NCI-H1436 treated with DMSO at 0.1 percent for 48 hours (cell line): ENCODE data around the gene RRP9.
"Not testable (repeated sequence)": the region's sequence is repeated elsewhere in the genome, so short reads cannot be mapped to it uniquely, and the experiment has no call there.

Source experiments
- DNase-seq: peaks from one replicate; lab custom pipeline; 2025; lab: John Stamatoyannopoulos, UW

Gene RRP9, protein sequence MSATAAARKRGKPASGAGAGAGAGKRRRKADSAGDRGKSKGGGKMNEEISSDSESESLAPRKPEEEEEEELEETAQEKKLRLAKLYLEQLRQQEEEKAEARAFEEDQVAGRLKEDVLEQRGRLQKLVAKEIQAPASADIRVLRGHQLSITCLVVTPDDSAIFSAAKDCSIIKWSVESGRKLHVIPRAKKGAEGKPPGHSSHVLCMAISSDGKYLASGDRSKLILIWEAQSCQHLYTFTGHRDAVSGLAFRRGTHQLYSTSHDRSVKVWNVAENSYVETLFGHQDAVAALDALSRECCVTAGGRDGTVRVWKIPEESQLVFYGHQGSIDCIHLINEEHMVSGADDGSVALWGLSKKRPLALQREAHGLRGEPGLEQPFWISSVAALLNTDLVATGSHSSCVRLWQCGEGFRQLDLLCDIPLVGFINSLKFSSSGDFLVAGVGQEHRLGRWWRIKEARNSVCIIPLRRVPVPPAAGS

DNA sequence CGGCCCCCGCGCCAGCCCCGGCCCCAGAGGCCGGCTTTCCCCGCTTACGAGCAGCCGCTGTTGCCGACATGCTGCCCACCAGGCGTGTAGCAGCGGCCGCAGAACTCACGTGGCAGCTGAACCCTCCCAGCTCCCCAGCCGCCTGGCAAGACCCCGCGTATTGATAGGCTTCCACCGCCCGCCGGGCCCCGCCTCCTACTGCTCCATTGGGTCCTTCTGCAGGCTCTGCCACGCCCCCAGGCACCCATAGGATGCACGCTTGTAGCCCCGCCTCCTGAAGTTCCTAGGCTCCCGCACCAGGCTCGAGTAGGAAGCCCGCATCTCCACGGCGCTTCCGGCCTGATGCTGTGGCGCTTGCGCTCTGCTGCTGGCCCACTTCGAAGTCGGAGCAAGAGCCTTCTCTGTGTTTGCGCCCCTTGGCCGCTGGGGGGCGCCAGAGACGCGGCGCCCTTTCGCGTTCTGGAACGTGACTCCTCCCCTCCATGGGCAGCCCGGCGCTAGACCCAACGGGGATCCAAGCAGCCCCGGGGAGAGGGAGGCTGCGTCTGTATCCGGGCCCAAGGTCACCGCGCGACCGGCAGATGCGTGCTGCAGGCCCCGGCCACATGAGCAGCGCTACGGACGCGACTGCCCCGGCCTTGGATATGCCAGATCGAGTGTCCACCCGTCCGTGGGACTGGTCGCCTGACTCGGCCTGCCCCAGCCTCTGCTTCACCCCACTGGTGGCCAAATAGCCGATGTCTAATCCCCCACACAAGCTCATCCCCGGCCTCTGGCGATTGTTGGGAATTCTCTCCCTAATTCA lies at the start of gene RRP9, which contains the start of gene PARP3:
RRP9 (minus strand) TSS at position 107 of the 805 bp plus-strand sequence; CDS start at position 70, 37 bp downstream.
PARP3 (plus strand) TSS at position 566 of the 805 bp plus-strand sequence. CDS start 993 bp downstream, outside the sequence.
- peak; percentile 94 for DNase-seq

DNA sequence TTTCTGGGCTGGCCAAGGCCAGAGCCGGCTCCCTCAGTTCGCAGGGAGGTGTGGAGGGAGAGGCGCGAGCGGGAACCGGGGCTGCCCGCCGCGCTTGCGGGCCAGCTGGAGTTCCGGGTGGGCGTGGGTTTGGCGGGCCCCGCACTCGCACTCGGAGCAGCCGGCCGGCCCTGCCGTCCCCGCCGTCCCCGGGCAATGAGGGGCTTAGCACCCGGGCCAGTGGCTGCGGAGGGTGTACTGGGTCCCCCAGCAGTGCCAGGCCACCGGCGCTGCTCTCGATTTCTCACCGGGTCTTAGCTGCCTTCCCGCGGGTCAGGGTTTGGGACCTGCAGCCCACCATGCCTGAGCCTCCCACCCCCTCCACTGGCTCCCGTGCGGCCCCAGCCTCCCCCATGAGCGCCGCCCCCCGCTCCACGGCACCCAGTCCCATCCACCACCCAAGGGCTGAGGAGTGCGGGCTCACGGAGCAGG lies 48.8 kb upstream of the RRP9 start:
- DNase-seq, result not testable (repeated sequence)

DNA sequence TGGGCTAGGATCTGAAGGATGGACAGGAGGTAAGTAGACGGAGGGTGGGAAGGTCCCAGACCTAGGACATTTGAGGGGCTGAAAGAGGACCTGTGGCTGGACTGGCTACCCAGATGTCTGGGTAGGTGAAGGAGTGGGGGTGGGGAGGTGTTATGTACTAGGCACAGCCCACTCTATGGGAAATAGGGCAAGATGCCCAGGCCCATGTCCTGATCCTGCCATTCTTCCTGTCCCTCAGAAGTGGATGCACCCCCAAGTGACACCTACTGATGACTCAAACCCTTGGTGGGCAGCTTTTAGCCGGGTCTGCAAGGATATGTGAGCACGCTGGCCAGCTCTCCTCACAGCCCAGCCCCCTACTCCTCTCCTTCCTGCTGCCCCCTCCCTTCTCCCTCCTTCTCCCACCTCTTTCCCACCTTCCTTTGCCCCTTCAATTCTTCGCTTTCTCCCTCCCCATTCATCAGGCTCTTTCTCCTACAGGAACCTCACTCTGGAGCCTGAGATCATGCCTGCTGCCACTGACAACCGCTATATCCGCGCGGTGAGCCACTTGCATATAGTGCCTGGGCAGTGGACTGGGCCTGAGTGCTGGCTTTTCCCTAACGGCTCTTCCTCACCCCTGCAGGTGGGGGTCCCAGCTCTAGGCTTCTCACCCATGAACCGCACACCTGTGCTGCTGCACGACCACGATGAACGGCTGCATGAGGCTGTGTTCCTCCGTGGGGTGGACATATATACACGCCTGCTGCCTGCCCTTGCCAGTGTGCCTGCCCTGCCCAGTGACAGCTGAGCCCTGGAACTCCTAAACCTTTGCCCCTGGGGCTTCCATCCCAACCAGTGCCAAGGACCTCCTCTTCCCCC lies 46.8 kb upstream of the RRP9 start:
- no peak for DNase-seq

DNA sequence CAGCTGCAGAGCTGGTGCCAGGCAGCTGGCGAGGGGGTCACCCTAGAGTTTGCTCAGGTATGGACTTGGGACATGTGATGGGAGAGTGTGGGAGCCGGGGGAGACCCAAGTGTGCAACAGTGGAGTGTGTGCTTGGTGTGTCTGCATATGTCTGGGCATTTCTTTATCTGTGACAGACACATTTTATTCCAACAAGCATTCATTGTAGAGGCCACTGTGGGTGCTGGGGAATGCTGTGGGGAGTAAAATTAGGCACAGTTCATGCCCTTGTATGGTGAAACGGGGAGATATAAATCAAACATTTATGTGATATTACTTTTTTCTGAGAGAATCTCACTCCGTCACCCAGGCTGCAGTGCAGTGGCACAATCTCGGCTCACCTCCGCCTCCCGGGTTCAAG lies 45.9 kb upstream of the RRP9 start:
- DNase-seq, result no peak

DNA sequence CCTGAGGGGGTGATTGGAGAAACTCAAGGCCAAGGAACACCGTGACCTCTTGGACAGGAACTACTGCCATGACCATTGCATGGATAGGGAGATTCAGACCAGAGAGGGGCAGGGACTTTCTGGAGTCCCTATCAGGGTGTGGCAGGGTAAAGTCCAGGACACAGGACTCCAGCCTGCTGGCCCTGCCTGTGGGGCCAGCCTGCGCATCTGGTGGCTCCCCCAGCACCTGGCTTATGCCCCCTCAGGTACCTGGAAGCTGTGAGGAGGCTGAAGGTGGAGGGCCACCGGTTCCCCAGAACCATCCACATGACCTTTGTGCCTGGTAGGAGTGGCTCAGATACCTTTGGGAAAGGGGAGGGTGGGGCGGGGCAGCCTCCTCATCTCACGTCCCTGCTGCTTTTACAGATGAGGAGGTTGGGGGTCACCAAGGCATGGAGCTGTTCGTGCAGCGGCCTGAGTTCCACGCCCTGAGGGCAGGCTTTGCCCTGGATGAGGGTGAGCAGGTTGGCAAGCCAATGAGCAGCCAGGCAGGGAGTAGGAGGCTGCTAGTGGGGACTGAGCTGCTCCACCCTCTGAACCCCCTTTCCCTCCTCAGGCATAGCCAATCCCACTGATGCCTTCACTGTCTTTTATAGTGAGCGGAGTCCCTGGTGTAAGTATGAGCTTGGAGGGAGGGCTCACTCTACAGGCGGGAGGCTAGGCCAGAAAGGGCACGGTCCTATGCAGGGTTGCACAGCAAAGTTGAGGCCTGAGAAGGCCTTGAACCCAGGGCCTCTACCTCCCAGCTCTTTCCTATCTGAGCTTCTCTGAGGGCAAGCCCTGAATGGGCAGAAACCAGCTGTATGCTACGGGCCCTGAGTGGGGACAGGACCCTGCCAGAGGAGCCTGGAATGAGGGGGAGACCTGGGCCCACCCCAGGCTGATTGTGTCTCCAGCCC lies 44.6 kb upstream of the RRP9 start:
- no peak for DNase-seq

DNA sequence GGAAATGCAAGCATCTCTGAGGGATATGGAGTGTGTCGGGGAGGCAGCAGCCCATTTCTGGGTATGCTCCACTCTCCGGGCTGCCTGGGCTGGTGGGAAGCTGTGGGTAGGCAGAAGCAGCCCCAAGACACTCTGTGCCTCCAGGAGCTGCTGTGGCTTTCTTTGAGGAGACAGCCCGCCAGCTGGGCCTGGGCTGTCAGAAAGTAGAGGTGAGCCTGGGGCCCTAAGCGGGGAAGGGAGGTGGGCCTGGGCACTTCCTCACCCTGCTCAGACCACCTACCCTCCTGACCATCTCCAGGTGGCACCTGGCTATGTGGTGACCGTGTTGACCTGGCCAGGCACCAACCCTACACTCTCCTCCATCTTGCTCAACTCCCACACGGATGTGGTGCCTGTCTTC lies 43.4 kb upstream of the RRP9 start:
- no peak for DNase-seq

DNA sequence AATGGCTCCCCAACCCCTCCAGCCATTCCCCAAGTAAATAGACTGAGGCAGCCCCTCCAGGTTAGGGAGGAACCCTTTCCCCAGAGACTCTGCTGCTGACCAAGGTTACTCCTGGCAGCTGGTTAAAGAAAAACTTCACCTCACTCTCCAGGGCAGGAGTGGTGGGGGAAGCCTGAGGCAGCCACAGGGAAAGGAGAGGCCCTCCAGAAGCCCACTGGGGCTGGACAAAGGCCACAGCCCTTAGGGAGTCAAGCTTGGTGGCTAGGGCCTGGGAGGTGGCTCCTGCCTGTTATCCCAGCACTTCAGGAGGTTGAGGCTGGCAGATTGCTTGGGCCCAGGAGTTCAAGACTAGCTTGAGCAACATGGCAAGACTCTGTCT lies 42.6 kb upstream of the RRP9 start:
- no peak for DNase-seq

DNA sequence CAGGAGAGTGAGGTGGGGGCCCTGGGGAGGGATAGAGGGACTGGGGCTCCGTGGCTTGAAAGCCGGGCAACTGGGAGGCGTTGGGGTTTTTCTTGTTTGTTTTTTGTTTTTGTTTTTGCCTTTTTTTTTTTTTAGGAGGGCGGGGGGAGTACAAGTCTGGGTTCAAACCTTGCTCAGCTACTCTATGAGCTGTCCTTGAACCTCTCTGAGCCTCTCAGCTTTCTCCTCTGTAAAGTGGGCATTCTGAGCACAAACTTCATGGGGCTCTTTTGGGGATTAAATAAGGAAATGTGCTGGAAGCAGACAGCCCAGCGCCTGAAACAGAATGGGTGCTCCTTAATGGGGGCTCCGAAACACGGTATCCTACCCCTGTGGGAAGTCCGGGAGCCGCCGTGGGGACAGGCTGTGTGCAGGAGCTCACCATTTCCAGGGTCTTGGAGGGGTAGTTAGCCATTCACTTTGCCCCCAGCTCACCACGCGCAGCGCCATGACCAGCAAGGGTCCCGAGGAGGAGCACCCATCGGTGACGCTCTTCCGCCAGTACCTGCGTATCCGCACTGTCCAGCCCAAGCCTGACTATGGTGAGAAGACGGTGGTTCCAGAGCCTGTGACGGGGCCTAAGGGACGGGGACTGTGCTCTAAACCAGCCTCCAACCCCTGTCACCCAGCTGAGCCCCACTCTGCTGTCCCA lies 42.0 kb upstream of the RRP9 start:
- DNase-seq, result no peak

DNA sequence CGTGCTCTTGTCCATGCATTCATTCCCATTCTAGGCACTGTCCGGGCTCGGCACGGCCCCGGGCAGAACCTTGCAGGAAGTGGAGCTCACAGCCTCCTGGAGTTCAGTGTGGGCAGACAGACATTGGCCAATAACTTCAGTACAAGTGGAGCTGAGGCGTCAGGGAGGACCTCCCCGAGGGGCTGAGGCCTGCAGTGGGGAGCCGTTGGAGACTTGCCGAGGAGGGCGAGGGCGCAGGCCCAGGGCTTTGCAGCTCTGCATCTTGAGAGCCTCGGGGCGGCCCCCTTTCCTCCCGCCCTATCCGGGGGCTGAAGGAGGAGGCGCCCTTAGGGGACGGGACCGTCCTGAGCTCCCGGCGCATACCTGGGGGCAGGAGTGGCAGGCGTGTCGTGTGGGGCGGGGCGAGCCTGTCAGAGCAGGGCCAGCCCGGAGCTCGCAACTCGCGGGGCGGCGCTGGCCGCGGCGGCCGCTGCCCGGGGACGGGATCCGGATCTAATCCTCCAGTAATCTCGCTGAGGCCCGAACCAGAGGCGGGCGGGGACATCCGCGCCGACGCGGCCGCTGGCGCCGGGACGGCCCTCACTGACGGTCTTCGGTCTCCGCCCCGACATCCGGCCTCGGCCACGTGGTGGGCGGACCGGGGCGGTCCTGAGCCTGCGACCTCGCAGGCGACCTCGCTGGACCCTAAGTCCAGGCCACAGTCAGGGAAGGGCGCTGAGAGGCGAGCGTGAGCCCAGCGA lies 41.3 kb upstream of the RRP9 start, which contains the start of gene ACY1:
ACY1 (plus strand) TSS at position 698 of the 740 bp plus-strand sequence. CDS start 530 bp downstream, outside the sequence.
- no peak for DNase-seq

DNA sequence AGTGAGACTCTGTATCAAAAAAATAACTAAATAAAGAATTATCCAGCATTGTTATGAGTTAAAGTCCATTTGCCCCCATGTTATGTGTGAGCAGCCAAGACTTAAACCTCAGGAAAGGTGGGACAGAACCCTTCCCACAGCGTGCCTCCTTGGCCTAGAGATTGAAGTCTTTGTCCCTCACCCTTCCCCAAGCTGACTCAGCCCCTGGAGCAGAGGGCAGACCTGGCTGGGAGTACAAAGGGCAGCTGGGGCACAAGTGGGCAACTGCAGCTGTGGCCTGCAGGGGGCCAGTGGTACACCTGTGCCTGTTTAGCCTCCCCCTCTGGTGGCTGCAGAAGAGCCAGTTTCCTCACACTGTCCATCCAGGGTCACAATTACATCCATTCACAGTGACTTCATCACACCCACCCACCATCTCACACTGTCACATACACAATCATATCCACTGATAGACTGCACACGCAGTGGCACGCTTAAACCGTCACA lies 40.7 kb upstream of the RRP9 start:
- no peak for DNase-seq

DNA sequence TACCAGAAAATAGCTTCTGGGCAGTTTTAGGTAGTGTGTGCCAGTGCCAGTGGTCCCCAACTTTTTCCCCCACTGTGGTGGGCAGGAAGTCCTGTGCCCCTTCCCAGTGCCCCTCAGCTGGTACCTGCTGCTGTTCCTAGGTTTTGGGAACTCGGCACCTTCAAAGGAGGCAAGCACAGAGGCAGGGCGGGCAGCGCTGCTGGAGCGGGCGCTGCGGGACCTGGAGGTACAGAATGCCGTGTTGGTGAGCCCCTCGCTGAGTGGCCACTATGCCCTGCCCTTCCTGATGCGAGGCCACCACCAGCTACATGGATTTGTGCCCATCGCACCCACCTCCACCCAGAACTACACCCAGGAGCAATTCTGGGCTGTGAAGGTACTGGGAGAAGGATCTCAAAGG lies 38.5 kb upstream of the RRP9 start:
- DNase-seq, result no peak

DNA sequence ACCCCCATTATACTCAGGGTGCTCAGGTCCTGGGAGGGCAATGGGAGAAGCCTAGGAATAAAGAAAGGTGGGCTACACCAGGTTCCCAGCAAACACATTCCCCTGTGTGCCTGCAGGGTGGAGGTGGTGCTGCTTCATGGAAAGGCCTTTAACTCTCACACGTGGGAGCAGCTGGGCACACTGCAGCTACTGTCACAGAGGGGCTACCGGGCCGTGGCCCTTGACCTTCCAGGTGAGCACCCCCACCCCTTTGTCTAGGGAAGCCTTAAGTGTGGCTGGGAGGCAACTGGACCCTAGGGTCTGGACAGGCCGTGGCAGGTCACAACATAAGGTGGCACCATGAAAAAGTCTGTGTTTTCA lies 36.4 kb upstream of the RRP9 start:
- no peak for DNase-seq

DNA sequence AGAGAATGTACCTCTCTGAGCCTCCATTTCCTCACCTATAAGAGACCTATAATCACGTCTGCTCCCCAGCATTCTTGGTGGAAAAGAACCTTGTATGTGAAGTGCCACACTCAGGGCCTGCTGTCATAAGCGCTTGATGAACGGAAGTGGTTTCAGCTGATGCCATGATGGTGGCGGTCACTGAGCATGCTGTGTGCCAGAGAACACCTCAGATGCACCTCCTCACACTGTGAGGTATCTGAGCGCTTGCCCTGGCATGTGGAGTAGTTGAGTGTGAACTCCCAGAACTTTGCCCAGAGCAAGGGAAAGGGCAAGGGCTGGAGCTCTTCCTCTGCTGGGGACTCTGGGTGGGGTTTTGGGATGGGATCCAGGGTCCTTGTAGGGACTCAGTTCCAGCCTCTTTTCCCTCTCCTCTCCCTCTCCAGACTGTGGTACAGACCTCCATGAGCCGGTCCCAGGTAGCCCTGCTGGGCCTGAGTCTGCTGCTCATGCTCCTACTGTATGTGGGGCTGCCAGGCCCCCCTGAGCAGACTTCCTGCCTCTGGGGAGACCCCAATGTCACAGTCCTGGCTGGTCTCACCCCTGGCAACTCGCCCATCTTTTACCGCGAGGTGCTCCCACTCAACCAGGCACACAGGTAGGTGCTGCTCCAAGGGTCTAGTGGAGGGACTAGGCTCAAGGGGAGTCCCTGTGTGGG lies 35.9 kb upstream of the RRP9 start:
- no peak for DNase-seq

DNA sequence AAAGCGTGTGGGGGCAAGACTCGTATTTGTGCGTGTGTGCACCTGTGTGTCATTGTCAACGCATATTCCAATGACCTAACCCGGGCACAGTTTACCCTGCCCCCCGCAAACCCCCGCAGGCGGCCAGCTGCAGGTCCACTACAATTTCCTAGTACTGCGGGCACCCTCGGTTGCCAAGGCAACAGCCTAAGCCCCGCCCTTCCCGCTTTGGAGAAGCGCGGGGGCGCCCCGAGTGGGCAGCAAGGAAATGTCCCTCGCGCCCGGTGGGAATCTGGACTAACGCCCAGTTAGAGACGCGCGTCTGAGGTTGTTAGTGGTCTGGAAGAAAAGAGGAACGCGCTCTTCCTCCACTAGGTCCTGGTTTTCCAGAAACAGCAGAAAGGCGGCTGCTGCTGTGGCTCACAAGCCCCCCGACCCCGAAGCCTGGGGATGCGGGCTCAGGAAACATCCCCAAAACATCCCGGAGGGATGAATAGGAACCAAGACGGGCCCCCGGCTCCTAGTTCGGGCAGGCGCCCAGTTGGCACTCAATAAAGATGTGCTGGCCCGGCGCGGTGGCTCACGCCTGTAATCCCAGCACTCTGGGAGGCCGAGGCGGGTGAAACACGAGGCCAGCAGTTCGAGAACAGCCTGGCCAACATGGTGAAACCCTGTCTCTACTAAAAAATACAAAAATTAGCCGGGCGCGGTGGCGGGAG lies 34.3 kb upstream of the RRP9 start:
- no peak for DNase-seq

DNA sequence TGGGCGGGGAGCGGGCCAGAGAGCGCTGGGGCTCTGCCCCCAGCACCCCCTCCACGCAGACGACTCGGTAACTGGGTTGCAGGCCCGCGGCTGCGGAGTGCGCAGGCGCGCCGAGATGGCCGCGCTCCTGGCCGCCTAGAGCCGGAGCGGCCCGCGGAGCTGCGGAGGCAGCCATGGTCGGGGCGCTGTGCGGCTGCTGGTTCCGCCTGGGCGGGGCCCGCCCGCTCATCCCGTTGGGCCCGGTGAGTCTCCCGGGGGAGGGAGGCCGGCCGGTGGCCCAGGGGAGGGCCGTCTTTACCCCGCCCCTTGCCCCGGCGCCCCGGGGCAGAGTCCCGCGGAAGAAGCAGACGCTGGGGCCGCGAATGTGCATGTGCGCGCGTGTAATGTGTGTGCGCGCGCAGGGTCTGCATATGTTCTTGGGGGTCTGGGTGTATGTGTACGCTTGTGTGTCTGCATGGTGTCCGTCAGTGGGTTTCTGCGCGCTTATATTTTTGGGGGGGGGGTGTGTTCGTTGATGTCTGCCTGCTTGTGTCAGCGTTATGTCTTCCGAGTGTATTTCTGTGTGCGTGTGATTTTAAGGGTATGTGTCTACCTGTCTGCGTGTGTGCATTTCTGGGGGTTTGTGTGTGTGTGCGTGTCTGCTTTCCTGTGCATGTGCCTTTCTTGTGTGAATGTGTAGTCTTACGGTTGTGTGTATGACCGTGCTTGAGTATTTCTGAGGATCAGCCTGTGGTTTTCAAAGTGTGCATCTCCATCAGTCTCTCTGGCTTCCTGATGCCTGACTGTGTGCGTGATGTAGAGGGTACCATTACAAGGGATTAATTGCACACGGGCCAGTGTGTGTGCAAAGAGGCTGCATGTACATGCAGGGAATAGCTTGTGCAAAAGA lies 33.5 kb upstream of the RRP9 start, which contains the start of gene ABHD14A:
ABHD14A (plus strand) TSS at position 102 of the 889 bp plus-strand sequence; CDS start at position 174, 72 bp downstream.
- no peak for DNase-seq

DNA sequence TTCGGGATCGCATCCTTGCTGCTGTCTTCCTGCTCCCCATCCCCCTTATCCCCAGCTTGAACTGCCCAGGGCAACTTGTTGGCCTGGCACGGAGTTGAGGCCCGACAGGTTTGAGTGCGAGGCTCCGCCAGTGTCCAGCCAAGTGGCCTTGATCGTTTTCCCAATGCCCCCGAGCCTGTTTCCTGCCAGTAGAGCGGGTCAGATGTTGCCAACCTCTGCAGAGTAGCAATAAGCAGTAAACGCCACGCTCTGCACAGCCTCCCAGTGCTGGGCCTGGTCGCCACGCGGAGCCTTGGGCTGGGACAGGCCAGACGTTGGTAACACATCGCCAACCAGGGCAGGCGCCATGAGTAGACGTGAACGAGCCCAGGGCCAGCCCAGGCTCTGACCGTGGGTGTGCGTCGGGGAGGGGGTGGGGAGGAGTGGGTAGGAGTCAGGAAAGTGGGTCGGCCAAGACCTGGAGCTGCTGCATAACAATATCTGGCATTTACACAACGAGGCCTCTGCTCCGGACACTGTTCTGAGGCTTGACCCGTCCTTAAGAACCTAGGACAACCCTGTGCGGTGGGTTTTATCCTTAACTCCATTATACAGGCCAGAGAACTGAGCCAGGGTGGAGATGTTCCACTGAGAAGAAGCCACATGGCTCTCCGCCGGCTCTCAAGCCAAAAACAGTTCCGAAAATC lies 32.7 kb upstream of the RRP9 start:
- no peak for DNase-seq
